ENCODE data around the gene HOXA2. TPM values are rescaled to one million over a fixed set of nuclear protein-coding genes. Genes with fewer than 3 reads are reported as not detected.

HOXA2 gene
- polyA plus RNA-seq, 1 experiment = 0.09 TPM

GRCh38 chr7:27091941-27092818, 10.3 kb downstream of the HOXA2 start:
- ChIA-PET POLR2A (no interaction called here), CTCF (interaction anchor here (1.1 to 2.6 kb wide), 4 partner anchors 9 to 69 kb away, joined by 3 to 8 read pairs (median 4); no protein-coding TSS in a partner anchor)
- no peak for TF ChIP-seq CTCF (IDR thresholded peaks at IDR 0.05; ENCODE audit: insufficient read depth, low read depth, low read length)
- peaks cover 6% of the 10 kb centered on the region; the same call in 1 of the 2 replicates for H3K27me3 ChIP-seq (ENCODE audit: control insufficient read depth, insufficient read depth, low read length)
- DNase-seq (ENCODE audit: low read depth) = no peak
- H3K36me3 ChIP-seq (ENCODE audit: control insufficient read depth, insufficient read depth, low read length) = no peaks in the 10 kb centered on the region
- no peak overlapping the region for H3K4me3 ChIP-seq (ENCODE audit: low read depth, low read length)

- CTCF ChIA-PET = interaction anchor here (1.5 kb wide), 1 partner anchor 8 kb away, joined by 5 read pairs; no protein-coding TSS in a partner anchor
- H3K27me3 ChIP-seq (ENCODE audit: control insufficient read depth, insufficient read depth, low read length) = peaks cover 6% of the 10 kb centered on the region; the same call in 1 of the 2 replicates
Measured at GRCh38 chr7:27091105-27091504, 11.4 kb downstream of the HOXA2 start.

GRCh38 chr7:27088002-27088922, 14.2 kb downstream of the HOXA2 start:
- POLR2A ChIA-PET = no interaction called here

More at GRCh38 chr7:27091105-27091504, 11.4 kb downstream of the HOXA2 start:
- H3K4me3 ChIP-seq (ENCODE audit: low read depth, low read length) = no peak overlapping the region
- TF ChIP-seq CTCF (IDR thresholded peaks at IDR 0.05; ENCODE audit: insufficient read depth, low read depth, low read length) = no peak
- POLR2A ChIA-PET = interaction anchor here (0.9 kb wide), 1 partner anchor 27 kb away, joined by 4 read pairs; no protein-coding TSS in a partner anchor
- no peak for DNase-seq (ENCODE audit: low read depth)
- no peaks in the 10 kb centered on the region for H3K36me3 ChIP-seq (ENCODE audit: control insufficient read depth, insufficient read depth, low read length)

GRCh38 chr7:27083646-27084045, 18.8 kb downstream of the HOXA2 start:
- POLR2A ChIA-PET = interaction anchor here (0.5 kb wide), 1 partner anchor 40 kb away, joined by 9 read pairs; no protein-coding TSS in a partner anchor

More at GRCh38 chr7:27088002-27088922, 14.2 kb downstream of the HOXA2 start:
- TF ChIP-seq CTCF (IDR thresholded peaks at IDR 0.05; ENCODE audit: insufficient read depth, low read depth, low read length) = no peak
- Histone ChIP-seq H3K27me3 (ENCODE audit: control insufficient read depth, insufficient read depth, low read length) (peaks cover 6% of the 10 kb centered on the region; the same call in 1 of the 2 replicates), H3K36me3 (ENCODE audit: control insufficient read depth, insufficient read depth, low read length) (no peaks in the 10 kb centered on the region), H3K4me3 (ENCODE audit: low read depth, low read length) (no peak overlapping the region)
- CTCF ChIA-PET = no interaction called here
- DNase-seq (ENCODE audit: low read depth) = no peak

More at GRCh38 chr7:27083646-27084045, 18.8 kb downstream of the HOXA2 start:
- Histone ChIP-seq H3K36me3 (ENCODE audit: control insufficient read depth, insufficient read depth, low read length) (no peaks in the 10 kb centered on the region), H3K27me3 (ENCODE audit: control insufficient read depth, insufficient read depth, low read length) (0 out of 2 replicates have a peak, but pooled peaks cover 3% of the 10 kb centered on the region), H3K4me3 (ENCODE audit: low read depth, low read length) (no peak overlapping the region)
- no peak for TF ChIP-seq CTCF (IDR thresholded peaks at IDR 0.05; ENCODE audit: insufficient read depth, low read depth, low read length)
- DNase-seq (ENCODE audit: low read depth) = no peak
- CTCF ChIA-PET = interaction anchor here (1.6 to 1.7 kb wide), 2 partner anchors 8 to 10 kb away, joined by 5 to 8 read pairs; no protein-coding TSS in a partner anchor

All from BJ (cell line).